ENCODE data around the gene LCMT1. TPM values are rescaled to one million over a fixed set of nuclear protein-coding genes. Genes with fewer than 3 reads are reported as not detected.

Gene LCMT1
- polyA plus RNA-seq, 1 donor from 2014 or later: 45.5 TPM

DNA sequence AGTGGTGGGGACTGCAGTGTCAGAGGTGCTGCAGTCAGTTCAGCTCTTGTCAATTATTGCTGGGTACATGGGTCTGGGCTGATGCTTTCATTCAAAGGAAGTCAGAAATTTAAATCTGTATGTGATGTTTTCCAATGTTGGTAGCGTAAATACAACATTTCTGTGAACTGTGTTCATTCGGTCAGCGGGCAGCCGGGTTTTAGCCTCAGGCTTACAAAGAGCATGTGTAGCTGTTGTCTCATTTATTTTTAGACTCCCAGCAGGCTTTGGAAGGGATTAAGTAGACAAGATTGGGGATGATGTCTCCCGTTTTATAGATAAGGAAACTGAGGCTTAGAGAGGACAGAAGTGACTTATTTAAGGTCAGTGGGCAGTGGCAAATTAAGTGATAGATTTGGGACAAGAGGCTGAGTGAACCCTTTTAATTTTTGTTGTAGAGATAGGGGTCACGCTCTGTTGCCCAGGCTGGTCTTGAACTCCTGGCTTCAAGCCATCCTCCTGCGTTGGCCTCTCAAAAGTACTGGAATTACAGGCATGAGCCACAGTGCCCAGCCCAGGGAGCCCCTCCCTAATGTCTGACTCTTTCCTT is 113.3 kb downstream of the LCMT1 start:
- no peaks in the 10 kb centered on the region for H3K36me3 ChIP-seq (ENCODE audit: insufficient read depth, low read length)
- H3K27ac ChIP-seq (ENCODE audit: low read length): no peak overlapping the region
- H3K4me3 ChIP-seq (ENCODE audit: low read length): no peak overlapping the region
- H3K9ac ChIP-seq (ENCODE audit: low read length): no peak overlapping the region
- H3K9me2 ChIP-seq (ENCODE audit: insufficient read depth, low read length): no peaks in the 10 kb centered on the region
- H3K79me2 ChIP-seq (replicated peaks; ENCODE audit: insufficient read depth, low read length): no peaks in the 10 kb centered on the region
- H3F3A ChIP-seq (ENCODE audit: insufficient read depth, low read length, poor library complexity, severe bottlenecking): no peaks in the 10 kb centered on the region
- H4K20me1 ChIP-seq (ENCODE audit: insufficient read depth): no peaks in the 10 kb centered on the region
- no peaks in the 10 kb centered on the region for H3K27me3 ChIP-seq (ENCODE audit: insufficient read depth, low read depth, low read length)
- no peaks in the 10 kb centered on the region for H3K9me3 ChIP-seq (ENCODE audit: low read length)
- no peak overlapping the region for H2AFZ ChIP-seq (ENCODE audit: low read depth, low read length)
- H3K4me2 ChIP-seq (ENCODE audit: low read length): no peak overlapping the region
- no peak for TF ChIP-seq EZH2 (IDR thresholded peaks at IDR 0.05; ENCODE audit: borderline replicate concordance, insufficient read depth, low read length, poor library complexity, severe bottlenecking)
- no peak for TF ChIP-seq CTCF (IDR thresholded peaks at IDR 0.05; ENCODE audit: poor library complexity, severe bottlenecking)

Small RNAs within 50 kb of the gene (small RNA-seq; reads per million reads assigned to genes)
- gene RN7SL557P: 0 reads per million in 3 experiments

Other genes with a start within 250 kb of the LCMT1 start
- gene ARHGAP17, start 96.4 kb upstream of the LCMT1 start, polyA plus RNA-seq: 16.6 and 24.1 TPM in 2 replicates
- 0.56 and 0.89 TPM in 2 replicates for gene AQP8, start 105.2 kb downstream of the LCMT1 start, polyA plus RNA-seq
- gene ZKSCAN2, start 146.1 kb downstream of the LCMT1 start, polyA plus RNA-seq: 14.0 and 17.2 TPM in 2 replicates

Data from neural cell (in vitro differentiated cells).